HUES6 (cell line): ENCODE measurements around the gene LZTFL1.

ENCODE experiments used
- H3K27ac ChIP-seq: 2 replicates; pipeline ENCODE4 v1.7.0; 2013; ENCODE audit warnings: low read depth, mild to moderate bottlenecking, low read length, inconsistent platforms
- H3K27me3 ChIP-seq: 2 replicates; pipeline ENCODE4 v1.6.1; 2013; ENCODE audit warnings: low read length; ENCODE audit not compliant: control insufficient read depth, insufficient read depth
- H3K36me3 ChIP-seq: 2 replicates; pipeline ENCODE4 v1.6.1; 2013; ENCODE audit warnings: low read length; ENCODE audit not compliant: control insufficient read depth, insufficient read depth
- H3K4me1 ChIP-seq: 2 replicates; pipeline ENCODE4 v1.6.1; 2013; ENCODE audit warnings: low read length; ENCODE audit not compliant: control insufficient read depth, insufficient read depth
- H3K4me3 ChIP-seq: 2 replicates; pipeline ENCODE4 v1.5.1; 2013; ENCODE audit warnings: low read depth, low read length
- H3K9ac ChIP-seq: one replicate; pipeline ENCODE4 v1.6.1; 2013; ENCODE audit warnings: mild to moderate bottlenecking, low read length
- H3K9me3 ChIP-seq: 2 replicates; pipeline ENCODE4 v1.6.1; 2013; ENCODE audit warnings: low read depth, low read length; ENCODE audit not compliant: control insufficient read depth, insufficient read depth

LZTFL1 gene

DNA sequence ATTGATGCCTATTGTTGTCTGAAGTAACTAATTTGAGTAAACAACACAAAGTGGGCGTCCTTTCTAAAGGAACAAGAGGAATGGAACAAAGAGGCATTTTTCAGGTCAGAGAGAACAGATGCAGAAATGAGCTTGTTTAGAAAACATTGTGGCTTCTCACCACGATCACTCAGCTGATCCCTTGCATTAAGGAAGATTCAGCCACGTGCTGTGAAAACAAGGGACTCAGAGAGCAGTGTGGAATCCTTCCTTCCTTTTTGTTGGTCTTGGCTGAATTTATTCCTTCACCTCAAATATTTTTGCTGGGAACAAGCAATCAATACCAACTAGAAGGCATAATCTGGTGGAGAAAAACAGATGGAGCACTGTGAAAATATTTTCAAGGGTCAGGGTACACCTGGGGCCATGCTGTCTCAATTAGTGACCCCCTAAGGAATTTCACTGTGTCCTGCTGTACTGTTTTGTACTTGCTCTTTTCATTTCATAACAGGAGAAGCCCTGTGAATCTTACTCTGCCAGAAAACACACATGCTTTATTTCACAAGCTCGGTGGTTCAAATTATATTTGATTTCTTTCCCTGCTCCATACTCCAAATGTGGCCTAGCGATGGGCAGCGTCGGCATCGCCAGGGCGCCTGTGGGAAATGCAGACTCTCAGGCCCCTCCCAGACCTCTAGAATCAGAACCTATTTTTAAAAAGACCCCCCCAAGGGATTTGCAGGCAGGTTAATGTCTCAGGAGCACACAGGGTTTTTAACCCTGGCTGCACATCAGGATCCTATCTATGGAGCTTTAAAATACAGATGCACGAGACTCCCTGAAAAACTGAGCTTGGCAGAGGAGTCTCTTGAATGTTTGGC, 34.0 kb downstream of the LZTFL1 start:
- Histone ChIP-seq H3K4me3 (no peak overlapping the region), H3K36me3 (no peaks in the 10 kb centered on the region), H3K9me3 (no peaks in the 10 kb centered on the region), H3K27me3 (peaks cover 2% of the 10 kb centered on the region; the same call in 1 of the 2 replicates), H3K4me1 (no peaks in the 10 kb centered on the region), H3K9ac (no peak overlapping the region), H3K27ac (no peak overlapping the region)

DNA sequence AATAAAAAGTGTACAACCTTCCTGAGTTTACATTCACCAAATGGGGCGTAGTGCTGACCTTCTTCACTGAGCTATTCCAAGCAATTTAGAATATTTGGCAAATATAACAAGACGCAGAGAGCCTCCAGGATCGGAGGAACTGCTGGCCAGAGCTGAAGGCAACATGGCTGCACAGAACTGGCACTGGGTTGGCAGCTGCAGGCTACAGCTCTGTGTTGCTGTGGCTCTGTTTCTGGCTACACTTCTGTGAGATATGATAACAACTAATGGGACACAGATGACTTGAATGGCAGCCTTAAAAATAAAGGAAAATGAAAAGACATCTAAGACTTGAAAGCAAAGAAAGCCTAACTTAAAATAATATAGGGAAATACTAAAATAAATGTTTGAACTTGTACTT, 34.8 kb downstream of the LZTFL1 start:
- Histone ChIP-seq H3K36me3 (no peaks in the 10 kb centered on the region), H3K4me3 (no peak overlapping the region), H3K9me3 (no peaks in the 10 kb centered on the region)

DNA sequence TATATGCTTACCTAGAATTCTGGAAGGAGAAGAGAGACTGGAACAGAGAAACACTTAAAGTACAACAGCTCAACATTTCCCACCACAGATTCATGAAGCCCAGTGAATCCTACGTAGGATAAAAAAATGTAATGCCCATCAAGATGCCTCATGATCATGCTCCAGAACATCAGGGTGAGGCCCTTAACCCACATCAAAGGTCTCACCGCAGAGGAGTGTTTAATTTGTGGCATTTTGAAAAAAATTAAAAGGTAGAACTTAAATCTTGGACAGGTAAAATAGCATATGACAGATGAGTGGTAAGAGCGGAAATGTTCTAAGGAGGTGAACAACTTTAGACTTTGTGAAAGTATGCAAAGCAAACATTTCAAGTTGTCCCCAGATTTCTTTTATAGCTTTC, 35.8 kb downstream of the LZTFL1 start:
- H3K27me3 ChIP-seq: peaks cover 2% of the 10 kb centered on the region; the same call in 1 of the 2 replicates
- no peaks in the 10 kb centered on the region for H3K4me1 ChIP-seq
- H3K36me3 ChIP-seq: no peaks in the 10 kb centered on the region
- H3K9ac ChIP-seq: no peak overlapping the region
- H3K9me3 ChIP-seq: no peaks in the 10 kb centered on the region
- H3K27ac ChIP-seq: no peak overlapping the region
- H3K4me3 ChIP-seq: no peak overlapping the region

More for the DNA sequence above, 34.8 kb downstream of the LZTFL1 start:
- Histone ChIP-seq H3K27me3 (peaks cover 2% of the 10 kb centered on the region; the same call in 1 of the 2 replicates), H3K9ac (no peak overlapping the region), H3K4me1 (no peaks in the 10 kb centered on the region), H3K27ac (no peak overlapping the region)

DNA sequence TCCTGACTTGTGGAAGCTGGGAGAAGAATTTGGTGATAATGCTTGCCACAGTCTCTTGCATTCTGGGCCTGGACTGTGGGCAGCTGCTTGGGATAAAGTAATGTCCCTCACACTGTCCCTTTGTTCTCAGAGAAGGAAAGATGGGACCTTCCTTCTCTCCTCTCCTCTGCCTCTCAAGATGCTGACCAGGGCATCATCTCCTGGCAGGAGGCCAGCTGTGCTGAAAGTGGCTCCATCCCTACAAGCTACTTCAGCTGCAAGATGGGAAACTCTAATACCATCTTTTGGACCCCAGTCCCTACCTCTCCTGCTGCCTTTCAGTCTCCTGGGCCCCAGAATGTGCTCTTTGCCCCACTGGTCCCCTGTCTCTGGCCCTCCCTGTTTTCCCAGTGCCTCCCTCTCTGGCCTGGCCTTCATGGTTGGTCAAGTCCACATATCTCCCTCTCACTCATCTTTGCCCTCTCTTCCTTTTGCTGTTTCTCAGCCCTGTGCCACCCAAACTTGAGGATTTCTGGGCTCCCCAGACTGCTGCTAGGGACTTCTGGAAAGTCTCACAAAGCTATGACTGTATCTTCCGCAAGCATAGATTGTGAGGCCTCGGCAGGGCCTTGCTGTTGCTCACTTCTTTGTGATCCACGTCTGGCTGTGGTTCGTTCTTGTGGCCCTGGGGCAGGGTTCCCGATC, 38.5 kb downstream of the LZTFL1 start:
- Histone ChIP-seq H3K36me3 (no peaks in the 10 kb centered on the region), H3K9ac (no peak overlapping the region), H3K4me1 (no peaks in the 10 kb centered on the region), H3K27ac (no peak overlapping the region), H3K27me3 (peaks cover 16% of the 10 kb centered on the region; the same call in 1 of the 2 replicates), H3K9me3 (no peaks in the 10 kb centered on the region), H3K4me3 (no peak overlapping the region)

DNA sequence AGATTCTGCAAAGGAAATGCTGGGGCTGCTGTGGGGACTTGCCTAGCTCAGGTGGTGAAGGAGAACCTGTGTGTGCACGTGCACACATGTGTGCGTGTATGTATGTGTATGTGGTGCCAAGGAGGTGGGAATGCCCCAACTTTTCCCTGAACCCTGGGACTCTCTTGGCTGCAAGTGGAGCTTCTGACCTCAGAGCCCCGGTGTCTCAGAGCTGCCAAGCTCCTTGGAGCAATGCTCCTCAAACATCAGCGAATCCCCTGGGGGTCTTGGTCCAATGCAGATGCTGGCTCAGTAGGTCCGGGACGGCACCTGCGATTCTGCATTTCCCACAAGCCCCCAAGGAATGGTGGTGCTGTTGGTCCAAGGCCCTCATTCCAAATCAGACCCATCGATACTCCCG, 39.8 kb downstream of the LZTFL1 start:
- no peak overlapping the region for H3K27ac ChIP-seq
- peaks cover 29% of the 10 kb centered on the region for H3K27me3 ChIP-seq
- H3K4me3 ChIP-seq: no peak overlapping the region
- H3K4me1 ChIP-seq: no peaks in the 10 kb centered on the region
- no peaks in the 10 kb centered on the region for H3K36me3 ChIP-seq
- no peaks in the 10 kb centered on the region for H3K9me3 ChIP-seq
- H3K9ac ChIP-seq: no peak overlapping the region

DNA sequence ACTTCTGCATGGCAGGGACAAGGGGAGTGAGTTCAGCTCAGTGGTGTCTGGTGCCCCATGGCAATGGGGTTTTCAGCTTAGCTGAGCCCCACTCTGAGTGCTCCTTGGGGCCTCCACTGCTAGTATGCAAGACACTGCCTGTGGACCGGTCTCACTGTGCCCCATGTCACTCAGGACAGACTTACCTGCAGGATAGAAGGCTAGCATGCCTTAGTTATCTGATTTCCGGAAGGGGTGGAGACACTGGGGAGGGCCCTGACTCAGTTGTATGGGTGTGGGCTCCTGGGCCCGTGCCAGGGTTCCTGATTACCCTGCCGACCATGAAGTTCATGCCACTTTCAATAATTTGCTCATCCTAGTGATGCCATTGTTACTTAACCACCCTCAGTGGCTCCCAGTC, 41.3 kb downstream of the LZTFL1 start:
- H3K4me1 ChIP-seq: peaks cover 4% of the 10 kb centered on the region; the same call in 1 of the 2 replicates
- no peaks in the 10 kb centered on the region for H3K36me3 ChIP-seq
- no peaks in the 10 kb centered on the region for H3K9me3 ChIP-seq
- no peak overlapping the region for H3K27ac ChIP-seq
- H3K4me3 ChIP-seq: no peak overlapping the region
- H3K27me3 ChIP-seq: peaks cover 44% of the 10 kb centered on the region
- no peak overlapping the region for H3K9ac ChIP-seq

DNA sequence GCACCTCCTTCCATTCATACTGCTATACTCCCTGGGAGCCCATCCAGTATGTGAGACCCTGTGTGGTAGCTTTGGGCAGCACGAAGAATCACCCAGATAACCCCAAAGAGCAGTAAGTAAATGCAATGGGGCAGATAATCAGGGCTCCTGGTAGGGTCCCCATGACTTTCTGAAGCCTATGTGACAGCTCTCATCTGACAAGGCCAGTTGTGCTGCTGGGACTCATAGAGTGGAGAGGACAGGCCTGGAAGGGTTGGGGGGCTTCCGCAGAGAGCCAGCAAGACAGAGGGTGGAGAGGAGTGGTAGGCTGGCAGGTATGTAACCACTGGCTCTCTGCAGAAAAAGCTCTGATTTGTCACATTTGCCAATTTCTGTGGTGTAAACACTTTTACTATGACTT, 42.3 kb downstream of the LZTFL1 start:
- H3K27me3 ChIP-seq: peaks cover 54% of the 10 kb centered on the region
- H3K4me1 ChIP-seq: peaks cover 4% of the 10 kb centered on the region; the same call in 1 of the 2 replicates
- no peak overlapping the region for H3K4me3 ChIP-seq
- no peak overlapping the region for H3K27ac ChIP-seq
- no peaks in the 10 kb centered on the region for H3K36me3 ChIP-seq
- H3K9ac ChIP-seq: no peak overlapping the region
- H3K9me3 ChIP-seq: no peaks in the 10 kb centered on the region

DNA sequence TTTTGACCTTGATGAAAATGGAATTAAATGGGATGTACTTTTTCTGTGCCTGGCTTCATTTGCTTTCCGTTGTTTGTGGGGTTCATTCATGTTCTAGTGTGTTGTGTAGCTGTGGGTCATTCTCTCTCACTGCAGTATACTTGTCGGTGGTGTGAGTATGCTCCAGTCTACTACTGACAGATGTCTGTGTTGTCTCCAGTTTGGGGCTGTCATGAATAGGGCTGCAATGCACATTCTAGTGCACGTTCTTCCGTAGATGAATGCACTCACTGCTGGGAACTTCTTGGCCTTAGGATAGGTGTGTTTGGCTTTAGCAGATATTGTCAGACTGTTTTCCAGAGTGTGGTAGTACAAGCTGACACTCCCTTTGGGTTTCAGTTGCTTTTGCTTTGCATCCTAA, 43.9 kb downstream of the LZTFL1 start:
- Histone ChIP-seq H3K4me3 (no peak overlapping the region), H3K36me3 (no peaks in the 10 kb centered on the region), H3K9ac (no peak overlapping the region), H3K4me1 (peaks cover 4% of the 10 kb centered on the region; the same call in 1 of the 2 replicates), H3K27me3 (peaks cover 68% of the 10 kb centered on the region), H3K27ac (no peak overlapping the region), H3K9me3 (no peaks in the 10 kb centered on the region)

DNA sequence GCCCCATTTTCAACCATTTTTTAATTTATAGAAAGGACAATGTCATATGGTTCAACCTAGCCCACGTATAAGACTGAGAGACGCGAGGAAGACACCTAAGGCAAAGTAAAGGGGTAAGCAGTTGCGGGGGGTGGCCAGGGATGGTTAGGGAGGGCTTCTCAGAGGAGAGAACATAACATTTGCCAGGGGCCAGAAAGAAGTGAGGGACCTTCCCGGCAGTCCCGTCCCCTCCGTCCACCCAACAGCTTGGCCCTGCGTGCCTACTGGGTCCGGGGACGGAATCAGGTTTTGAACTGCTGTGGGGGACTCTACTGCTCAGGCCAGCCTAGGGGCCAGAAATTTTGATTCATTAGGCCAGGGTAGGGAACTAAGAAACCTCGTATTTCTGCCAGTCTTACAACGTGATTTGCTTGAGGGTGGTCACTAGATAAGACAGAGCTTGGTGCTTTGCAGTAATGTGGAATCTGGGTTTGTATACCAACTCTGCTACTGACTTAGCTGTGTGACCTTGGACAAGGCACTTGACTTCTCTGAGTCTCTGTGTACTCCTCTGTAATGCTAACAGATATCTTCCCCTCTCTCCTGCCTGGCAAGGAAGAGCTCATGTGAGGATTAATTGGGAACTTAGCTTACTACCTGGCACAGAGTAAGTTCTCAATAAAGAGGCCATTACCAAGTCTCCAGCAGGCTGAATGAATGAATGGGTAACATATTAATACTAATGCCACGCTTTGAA, 44.8 kb downstream of the LZTFL1 start:
- Histone ChIP-seq H3K36me3 (no peaks in the 10 kb centered on the region), H3K27me3 (peaks cover 77% of the 10 kb centered on the region), H3K4me3 (peak overlapping the region; percentile 71), H3K27ac (no peak overlapping the region), H3K4me1 (peaks cover 4% of the 10 kb centered on the region; the same call in 1 of the 2 replicates), H3K9me3 (no peaks in the 10 kb centered on the region), H3K9ac (no peak overlapping the region)

DNA sequence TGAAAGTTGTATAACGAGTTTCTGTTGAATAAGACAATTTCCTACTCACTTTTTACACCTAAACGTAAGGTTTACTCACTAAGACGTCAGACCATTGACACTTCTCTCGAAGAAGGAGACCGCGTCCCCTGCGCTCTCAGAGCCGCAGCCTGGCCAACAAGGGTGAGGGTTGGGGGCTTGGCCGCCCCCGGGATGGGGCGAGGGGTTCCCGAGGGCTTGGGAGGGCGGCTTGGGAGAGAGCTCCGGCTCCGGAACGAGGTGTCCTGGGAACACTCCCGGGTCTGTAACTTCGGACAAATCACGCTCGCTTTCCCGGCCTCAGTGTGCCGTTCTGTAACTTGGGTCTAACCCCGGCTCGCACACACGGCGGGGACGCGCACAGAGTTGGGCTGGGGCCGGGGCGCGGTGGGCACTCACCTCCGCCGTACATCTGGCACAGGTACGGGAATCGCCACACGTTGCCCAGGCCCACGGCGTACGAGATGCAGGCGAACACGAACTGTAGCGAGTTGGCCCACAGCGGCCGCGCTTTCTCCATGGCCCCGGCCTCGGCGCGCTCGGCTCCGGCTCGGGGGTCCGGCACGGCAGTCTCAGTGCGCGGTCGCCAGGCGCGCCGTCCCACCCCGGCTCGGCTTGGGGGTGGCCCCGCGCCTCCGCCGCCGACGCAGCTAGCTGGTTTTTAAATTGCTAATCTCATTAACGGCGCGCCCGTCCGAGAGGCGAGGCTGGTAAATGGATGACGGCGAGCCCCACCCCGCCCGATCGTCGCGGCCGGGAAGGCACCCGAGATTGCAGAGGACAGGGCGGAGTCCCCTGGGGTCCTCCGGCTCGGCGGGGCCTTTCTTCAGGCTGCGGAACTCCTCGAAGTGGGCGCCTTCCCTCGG, 45.8 kb downstream of the LZTFL1 start, which contains the start of gene SLC6A20:
Gene SLC6A20 (minus strand): TSS at position 655 of the 884 bp plus-strand sequence. CDS start 117 bp downstream, at position 538.
- no peaks in the 10 kb centered on the region for H3K36me3 ChIP-seq
- H3K4me1 ChIP-seq: peaks cover 4% of the 10 kb centered on the region; the same call in 1 of the 2 replicates
- H3K9me3 ChIP-seq: no peaks in the 10 kb centered on the region
- peaks cover 82% of the 10 kb centered on the region for H3K27me3 ChIP-seq
- peak within 1 kb of the TSS; percentile 65 for H3K9ac ChIP-seq
- H3K27ac ChIP-seq: no peak within 1 kb of the TSS
- H3K4me3 ChIP-seq: peak within 1 kb of the TSS; percentile 71
